HG03095 (cell line): ENCODE results near the gene GPC1.
"Not testable (repeated sequence)": the region's sequence is repeated elsewhere in the genome, so short reads cannot be mapped to it uniquely, and the experiment has no call there.

ENCODE experiments used
- ATAC-seq: cut with Tn5 transposase; IDR thresholded peaks from one replicate; pipeline ENCODE4 v1.9.1; 2021; ENCODE audit warnings: moderate library complexity; ENCODE audit not compliant: unreplicated experiment

Gene GPC1, protein sequence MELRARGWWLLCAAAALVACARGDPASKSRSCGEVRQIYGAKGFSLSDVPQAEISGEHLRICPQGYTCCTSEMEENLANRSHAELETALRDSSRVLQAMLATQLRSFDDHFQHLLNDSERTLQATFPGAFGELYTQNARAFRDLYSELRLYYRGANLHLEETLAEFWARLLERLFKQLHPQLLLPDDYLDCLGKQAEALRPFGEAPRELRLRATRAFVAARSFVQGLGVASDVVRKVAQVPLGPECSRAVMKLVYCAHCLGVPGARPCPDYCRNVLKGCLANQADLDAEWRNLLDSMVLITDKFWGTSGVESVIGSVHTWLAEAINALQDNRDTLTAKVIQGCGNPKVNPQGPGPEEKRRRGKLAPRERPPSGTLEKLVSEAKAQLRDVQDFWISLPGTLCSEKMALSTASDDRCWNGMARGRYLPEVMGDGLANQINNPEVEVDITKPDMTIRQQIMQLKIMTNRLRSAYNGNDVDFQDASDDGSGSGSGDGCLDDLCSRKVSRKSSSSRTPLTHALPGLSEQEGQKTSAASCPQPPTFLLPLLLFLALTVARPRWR

DNA sequence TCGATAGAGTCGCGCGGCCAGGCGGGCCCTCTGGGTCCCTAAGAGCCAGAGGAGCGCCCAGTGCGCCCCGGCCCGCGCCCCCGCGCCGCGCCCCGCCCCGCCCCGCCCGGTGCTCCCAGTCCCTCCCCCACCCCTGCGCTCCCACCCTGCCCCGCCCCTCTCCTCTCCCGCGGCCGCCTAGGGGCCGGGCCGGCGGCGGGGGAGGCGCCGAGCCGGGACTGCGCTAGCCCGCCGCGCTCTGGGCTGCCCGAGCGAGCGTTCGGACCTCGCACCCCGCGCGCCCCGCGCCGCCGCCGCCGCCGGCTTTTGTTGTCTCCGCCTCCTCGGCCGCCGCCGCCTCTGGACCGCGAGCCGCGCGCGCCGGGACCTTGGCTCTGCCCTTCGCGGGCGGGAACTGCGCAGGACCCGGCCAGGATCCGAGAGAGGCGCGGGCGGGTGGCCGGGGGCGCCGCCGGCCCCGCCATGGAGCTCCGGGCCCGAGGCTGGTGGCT, at the start of gene GPC1:
Gene GPC1 (plus strand): TSS at position 207 of the 491 bp plus-strand sequence. CDS start 256 bp downstream, at position 463.
- ATAC-seq = no peak

DNA sequence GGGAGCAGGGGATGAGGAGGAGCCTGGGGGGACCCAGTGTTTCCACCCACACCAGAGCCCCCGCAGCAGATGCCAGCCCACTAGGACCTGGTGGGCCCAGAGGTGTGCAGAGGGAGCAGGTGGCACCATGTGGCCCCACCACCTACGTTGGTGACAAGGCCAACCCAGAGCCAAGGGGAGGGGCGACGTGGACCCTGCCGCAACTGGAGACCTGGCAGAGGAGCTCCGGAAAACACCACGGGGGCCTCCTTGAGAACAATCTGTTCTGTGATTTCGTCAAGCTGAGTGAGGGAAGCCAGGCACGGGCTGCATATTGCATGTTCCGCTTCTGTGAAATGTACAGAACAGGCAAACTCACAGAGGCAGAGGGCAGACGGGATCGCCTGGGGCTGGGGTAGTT, 49.1 kb upstream of the GPC1 start:
- no peak for ATAC-seq

DNA sequence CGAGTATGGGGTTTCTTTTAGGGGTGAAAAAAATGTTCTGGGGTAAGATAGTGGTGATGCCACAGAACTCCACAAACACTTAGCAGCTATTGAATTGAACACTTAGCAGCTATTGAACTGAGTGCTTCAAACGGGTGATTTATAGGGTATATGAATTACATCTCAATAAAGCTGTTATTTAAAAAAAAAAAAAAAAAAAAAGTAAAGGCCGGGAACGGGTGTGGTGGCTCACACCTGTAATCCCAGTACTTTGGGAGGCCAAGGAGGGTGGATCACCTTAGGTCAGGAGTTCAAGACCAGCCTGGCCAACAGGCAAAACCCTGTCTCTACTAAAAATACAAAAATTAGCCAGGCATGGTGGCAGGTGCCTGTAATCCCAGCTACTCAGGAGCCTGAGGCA, 48.7 kb upstream of the GPC1 start:
- ATAC-seq = not testable (repeated sequence)

DNA sequence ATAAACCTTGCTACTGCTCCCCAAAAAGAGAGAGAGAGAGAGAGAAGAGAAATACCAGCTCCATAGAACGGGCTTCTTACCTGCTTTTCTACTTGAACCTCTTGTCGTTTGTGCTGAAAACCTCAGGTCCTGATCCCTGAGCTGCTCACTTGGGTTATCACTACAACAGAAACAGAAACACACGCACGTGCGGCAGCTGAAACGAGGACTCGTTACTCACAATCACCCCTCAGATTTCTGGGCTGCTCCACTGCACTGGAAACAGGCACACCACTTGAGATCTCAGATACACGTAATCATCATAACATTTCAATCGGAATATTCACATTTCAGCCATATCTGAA, 48.2 kb upstream of the GPC1 start:
- ATAC-seq = no peak

DNA sequence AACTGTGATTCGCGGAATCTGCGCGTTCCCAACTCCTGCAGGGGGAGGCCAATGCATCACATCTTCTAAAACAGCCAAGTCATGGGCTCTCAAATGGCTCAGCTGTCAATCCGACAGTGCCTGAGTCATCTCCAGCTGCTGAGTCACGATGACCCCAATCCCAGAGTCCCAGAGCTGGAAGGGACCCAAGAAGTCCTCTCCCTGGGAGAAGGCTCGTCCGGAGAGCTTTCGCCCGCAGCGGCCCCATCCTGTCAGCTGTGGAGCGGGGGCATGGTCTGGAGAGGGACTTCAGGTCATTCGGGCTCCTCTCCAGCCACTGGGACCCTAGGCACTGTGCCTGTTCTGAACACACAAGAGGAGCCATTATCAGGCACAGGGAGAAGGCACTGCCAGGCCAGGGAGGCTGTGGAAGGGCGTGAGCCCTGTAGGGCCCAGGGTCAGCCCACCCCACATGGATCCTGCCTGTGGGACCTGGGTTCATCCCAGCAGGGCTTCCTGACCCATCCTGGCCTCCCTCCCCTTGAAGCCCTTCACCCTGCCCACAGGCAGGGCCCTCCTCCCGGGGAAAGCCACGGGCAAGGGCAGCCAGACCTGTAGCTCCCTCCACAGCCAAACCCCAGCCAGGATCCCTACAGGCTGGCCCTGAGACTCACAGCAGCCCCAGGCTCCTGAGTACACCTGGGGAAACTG, 47.6 kb upstream of the GPC1 start:
- ATAC-seq = no peak

DNA sequence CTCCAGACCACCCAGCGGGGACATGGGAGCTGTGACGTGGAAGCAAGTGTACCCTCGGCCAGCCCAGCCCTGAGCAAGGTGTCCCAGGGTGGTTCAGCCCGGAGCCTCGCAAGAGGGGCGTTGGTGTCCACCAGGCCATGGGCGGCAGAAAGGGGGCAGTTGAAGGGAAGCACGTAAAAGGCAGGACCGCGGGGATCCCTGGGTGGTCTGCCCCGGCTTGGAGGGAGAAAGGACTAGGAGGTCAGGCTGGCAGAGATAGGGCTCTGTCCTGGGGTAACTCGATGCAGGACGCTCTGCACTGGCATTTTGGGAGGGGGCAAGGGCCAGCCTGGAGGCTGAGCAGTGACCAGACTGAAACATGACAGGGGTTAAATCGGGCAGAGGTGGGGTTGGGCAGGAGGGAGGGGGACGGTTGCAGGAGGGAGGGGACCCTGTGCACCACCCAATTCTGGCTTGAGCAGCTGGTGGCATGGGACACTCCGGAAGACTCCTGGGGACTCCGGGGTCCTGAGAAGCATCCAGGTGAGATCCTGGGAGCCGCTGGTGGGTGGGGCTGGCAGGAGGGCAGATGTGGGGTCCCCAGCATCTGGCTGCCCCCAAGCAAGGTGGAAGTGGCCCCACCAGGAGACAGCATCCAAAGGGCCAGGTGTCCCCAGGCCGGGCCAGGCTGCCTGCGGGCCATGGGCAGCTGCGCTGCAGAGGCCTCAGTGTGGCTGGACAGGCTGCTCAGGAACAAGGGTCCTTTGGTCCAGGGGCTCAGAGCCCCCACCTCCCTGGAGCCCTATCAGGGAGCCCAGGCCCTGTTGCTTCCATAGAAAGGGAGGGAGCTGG, 46.8 kb upstream of the GPC1 start:
- no peak for ATAC-seq

DNA sequence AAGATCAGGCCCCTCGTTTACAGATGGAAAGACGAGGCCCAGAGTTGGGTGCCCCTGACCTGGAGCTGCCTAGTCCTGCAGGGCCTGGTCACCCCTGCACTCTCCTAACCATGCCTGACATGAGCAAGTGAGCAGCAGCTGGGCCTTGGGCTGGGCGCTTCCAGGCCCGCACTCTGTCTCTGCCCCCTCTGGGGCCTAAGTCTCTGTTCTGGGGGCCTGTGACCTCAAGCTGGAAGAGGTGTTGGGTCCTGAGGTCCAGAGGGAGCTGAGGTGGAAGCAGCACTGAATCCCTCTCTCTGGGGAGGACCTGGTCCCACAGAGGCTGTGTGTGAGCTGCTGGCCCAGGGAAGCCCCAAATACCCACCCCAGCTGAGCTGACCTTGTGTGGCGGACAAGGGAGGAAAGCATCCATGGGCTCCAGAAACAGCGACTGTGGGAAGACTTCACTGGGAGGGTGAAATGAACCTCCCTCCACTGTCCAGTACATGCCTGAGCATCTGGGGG, 46.1 kb upstream of the GPC1 start:
- ATAC-seq = no peak

DNA sequence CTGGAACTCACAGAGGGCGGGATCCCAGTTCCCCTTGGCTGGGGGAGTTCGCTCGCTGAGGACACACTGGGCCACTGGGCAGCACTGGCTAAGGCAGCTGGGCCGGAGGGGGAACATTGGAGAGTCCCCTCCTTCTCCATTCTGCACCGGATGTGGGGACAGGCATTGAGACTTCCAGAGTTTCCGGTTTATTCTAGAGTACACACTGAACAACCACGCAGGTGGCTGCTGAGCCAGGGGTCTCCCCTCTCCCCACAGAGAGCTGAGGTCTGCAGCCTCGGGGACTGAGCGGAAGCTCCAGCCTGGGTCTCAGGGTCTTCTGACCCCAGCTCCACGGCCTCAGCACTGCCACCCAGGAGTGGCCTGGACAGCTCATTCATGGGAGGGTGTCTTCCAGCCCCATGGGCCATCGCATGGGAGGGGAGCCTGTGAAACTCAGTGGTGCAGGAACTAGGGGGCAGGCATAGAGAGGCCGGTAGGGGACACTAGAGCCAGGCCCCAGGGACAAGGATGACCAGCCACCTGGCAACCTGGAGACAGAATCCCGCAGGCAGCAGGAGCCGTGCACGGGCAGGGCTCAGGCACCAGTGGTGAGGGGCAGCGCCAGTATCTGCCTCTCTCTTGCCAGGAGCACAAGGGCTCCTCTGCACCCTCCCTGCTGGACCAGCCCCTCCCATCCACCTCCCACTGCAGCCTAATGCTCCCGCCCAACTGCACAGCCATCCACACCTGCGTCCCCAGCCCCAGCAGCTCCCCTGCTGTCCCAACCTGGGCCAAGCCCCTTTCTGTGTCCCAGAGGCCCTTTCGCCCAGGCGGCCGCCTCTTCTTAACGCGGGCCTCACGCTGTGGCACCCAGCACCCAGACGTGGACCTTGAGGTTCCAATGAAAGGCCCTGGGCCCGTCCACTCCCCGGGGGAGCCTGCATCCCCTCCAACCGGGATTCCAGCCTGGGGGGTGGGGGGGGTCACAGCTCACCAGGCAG, 45.1 kb upstream of the GPC1 start:
- ATAC-seq = no peak

DNA sequence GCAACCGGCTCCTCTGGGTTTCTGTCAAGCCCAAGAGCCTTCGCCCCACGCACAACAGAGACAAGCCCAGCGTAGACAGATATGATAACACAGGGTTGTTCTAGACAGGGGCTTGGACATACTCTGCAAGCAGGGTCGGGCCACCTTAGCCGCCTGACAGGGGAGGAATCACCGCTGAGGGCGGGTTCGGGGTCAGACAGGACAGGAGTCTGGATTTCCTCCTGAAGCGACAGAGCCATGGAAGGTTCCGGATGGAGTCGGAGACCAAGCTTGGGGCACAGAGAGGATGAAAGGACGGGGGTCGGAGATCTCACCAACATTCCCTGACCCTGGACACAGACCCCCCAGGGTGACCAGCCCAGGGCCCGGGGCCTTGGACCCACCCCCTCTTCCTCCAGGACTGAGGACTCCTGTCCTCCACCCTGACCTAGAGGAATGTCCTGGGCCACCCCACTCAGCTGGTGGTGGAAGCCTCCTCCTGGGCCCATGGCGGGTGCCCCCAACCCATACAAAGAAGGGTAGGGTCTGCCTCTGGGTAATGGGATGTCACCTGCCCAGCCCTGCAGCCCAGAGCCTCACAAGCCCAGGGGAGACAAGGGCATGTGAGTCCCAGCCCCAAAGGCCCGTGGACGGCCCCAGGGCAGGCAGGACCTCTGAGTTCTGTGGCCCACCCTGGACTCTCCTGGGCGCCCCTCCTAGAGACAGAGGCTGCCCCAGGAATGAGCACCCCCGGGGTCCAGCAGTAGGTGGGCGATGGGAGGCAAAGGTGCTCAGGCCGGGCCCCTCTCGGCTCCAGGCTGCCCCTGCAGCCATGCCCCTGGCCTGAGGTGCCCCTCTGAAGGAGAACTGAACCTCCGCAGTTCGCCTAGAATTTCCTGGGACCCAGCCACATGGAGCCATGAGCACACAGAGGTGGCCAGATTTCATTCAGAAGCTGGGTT, 44.1 kb upstream of the GPC1 start:
- no peak for ATAC-seq

DNA sequence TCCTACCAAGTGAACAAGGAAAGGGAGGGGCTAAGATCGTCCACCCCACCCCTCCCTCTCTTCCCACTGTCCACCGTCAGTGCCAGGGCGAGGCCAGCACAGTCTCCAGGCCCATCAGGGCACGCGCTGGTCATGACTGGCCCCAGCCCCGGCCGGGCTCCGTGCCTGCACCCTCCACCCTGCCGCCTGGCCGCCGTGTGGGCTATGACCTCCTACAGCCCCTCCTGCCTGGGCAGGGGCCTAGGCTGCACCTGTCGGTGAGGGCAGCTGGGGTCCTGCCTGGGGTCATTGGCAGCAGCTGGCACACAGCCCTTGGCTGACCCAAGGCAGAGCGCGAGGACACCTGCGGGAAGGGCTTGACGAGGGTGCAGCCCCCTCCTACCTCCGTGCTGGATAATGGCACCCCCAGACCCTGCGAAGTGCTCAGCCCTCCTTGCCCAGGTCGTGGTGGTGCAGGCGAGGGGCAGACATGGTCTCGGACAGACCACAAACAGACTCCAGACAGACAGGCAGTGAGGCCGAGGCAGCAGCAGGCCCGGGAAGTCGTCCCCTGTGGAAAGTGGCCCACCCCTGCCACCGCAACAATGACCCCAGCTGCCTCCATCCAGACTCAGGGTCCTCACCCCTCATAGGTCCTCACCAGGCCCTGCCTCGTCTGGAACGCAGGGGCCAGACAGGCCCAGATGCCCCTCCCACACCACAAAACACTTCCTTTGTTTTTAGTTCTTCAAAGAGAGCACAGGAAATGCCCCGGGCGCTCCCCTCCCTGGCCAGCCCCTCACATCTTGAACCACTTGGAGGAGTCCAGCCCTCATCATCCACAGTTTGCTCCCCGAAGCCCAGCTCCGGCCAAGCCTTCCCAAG, 43.1 kb upstream of the GPC1 start:
- ATAC-seq = no peak

DNA sequence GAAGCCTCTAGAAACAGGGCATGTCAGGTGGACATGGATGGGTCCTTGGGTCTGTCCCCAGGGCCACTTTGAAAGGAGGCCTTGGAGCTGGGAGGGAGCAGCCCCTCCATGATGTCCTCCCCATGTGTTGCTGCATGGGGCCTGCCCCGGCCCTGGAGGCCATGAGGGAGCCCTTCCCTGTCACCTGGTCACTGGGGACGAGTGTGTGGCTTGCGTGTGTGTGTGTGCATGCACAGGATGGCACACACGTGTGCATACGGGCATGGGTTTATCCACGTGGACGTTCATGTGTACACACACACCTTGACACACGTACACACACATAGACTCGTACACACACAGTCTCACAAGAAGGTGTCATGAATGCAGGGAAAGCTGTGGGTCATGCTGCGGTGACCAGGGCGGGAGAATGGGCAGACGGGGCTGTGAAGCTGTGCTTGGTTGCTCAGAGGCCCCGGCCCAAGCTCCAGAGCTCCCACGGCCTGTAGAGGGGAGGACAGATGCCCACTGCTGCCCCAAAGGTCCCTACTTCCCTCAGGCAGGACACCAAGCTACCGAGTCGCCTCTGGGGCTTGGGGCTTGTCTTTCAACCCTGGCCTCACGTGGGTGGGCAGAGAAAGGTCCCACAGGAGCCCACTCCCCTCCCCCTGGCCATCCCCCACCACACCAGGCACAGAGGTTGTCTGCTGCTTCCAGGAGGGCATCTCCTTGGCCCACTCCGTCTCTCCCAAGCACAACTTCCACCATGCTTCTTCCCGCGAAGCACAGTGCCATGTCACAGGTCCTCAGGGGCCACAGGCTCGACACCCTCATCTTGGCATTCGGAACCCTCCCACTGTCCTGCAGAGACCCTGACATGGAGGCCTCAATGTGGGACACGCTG, 42.3 kb upstream of the GPC1 start:
- no peak for ATAC-seq

DNA sequence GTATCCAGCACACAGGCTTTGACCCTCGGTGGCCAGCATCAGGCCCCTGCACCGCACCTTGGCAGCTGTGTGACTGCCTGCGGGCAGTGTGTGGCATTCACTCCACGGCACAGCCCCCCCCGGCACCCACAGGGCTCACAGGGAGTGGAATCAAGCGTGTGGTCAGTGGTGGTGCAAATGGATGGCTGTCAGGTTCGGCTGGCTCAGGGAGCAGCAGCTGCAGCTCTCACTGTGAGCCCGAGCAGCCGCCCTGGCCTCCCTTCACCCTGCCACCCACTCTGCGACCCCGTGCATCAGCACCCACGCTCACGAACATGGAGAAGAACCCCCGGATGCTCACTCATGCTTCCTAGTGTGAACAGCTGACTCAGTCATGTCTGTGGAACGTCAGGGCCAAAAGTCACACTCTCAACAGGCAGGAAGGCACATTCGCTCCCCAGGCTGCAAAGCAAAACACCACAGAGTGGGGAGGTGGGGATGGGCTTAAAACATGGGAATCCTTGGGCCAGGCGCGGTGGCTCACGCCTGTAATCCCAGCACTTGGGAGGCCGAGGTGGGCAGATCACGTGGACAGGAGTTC, 41.5 kb upstream of the GPC1 start:
- ATAC-seq = no peak

DNA sequence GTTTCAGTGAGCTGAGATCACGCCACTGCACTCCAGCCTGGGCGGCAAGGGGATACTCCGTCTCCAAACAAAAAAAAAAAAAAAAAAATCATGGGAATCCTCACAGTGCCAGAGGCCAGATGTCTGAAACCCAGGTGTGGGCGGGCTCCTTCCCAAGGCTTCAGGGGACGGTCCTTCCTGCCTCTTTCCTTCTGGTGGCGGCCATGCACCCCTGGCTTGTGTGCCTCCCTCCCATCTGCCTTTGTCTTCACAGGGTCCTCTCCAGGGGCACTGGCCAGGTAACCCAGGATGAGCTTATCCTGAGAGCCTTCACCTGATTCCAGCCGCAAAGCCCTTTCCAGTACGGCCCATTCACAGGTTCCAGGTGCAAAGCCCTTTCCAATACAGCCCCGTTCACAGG, 40.9 kb upstream of the GPC1 start:
- ATAC-seq = no peak

DNA sequence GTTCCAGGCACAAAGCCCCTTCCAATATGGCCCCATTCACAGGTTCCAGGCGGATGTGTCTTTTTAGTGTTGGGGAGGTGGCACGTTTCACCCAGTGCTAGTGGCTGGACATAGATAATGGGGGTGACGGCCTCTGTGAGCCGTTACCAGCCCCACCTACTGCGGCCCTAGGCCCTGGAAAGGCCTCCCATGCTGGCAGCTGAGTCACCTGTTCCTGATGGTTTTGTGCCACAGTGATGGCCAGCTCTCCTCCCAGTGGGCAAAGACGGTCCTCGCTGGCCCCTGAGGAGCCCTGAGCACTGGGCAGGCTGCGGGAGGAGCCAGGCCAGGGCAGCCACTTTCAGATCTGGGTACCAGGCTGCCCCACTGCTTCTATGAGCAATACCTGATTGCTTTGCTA, 40.0 kb upstream of the GPC1 start:
- ATAC-seq = no peak

DNA sequence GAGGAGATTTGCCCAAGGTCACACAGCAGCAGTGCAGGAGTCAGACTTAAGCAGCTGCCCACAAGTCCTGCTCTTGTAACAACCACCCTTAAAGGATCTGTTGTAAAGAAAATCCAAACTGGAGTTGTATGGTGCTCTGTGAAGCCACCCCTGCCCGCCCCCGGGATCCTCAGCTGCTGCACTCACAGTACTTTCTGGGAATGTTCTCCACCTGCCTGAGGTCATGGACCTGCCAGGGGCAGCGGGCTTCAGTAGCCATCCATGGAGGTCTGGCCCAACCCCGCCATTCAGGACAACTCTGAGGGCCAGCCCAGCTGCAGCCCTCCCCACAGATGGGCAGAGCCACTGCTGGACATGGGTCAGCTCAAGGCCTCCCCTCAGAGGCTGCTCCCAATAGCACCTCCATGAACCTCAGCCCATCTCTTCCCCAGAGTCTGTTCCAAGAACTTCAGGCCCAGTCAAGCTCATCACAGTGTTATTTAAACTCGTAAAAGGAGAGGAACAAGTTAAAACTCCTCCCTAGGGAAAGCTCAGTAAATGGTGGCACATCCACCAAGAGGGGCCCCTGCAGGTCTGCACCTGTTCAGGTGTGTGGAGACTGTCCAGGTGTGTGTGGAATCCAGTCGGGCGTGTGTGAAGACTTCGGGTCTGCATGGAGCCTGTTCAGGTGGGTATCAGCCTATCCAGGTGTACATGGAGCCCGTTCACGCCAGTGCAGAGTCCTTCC, 39.4 kb upstream of the GPC1 start:
- no peak for ATAC-seq
